ENCODE data around the gene CWC25. TPM values are rescaled to one million over a fixed set of nuclear protein-coding genes. Genes with fewer than 3 reads are reported as not detected.
A peak's percentile ranks its signal among the peaks of the same experiment; 100 is the strongest.

CWC25 gene
- total and polyA plus RNA-seq, 2 of the 13 experiments (the other 11 are each of a cell fraction or from before 2014, with no cell fraction given), result 15.6 to 22.7 TPM

- no peak for TF ChIP-seq TOPORS (CRISPR knock-in tag; IDR thresholded peaks at IDR 0.05)
- no peak for TF ChIP-seq ZNF784 (CRISPR knock-in tag; IDR thresholded peaks at IDR 0.05; ENCODE audit: borderline replicate concordance)
- TF ChIP-seq ZNF256 (CRISPR knock-in tag; conservative IDR thresholded peaks at IDR 0.05), result no peak
- TF ChIP-seq HMGA1 (CRISPR knock-in tag; conservative IDR thresholded peaks at IDR 0.05), result no peak
- no peak for TF ChIP-seq EED (CRISPR knock-in tag; IDR thresholded peaks at IDR 0.05)
- no peak for TF ChIP-seq MEIS1 (CRISPR knock-in tag; IDR thresholded peaks at IDR 0.05; ENCODE audit: borderline replicate concordance)
- TF ChIP-seq ZBTB49 (CRISPR knock-in tag; IDR thresholded peaks at IDR 0.05; ENCODE audit: borderline replicate concordance), result no peak
- no peak for TF ChIP-seq TEAD2 (CRISPR knock-in tag; IDR thresholded peaks at IDR 0.05)
- TF ChIP-seq MAFG (CRISPR knock-in tag; IDR thresholded peaks at IDR 0.05), result peak; percentile 80
- TF ChIP-seq ZNF124 (CRISPR knock-in tag; IDR thresholded peaks at IDR 0.05), result no peak
- TF ChIP-seq ZNF720 (CRISPR knock-in tag; IDR thresholded peaks at IDR 0.05), result no peak
- no peak for TF ChIP-seq CC2D1A (CRISPR knock-in tag; IDR thresholded peaks at IDR 0.05)
- TF ChIP-seq ZNF703 (CRISPR knock-in tag; IDR thresholded peaks at IDR 0.05; ENCODE audit: borderline replicate concordance), result no peak
- no peak for TF ChIP-seq GLMP (CRISPR knock-in tag; IDR thresholded peaks at IDR 0.05; ENCODE audit: borderline replicate concordance)
- TF ChIP-seq HOMEZ (CRISPR knock-in tag; IDR thresholded peaks at IDR 0.05; ENCODE audit: low read depth), result 0 out of 2 replicates have a peak, but pooled peaks have one; percentile 10
- peak; percentile 58 for TF ChIP-seq PHF5A (CRISPR knock-in tag; IDR thresholded peaks at IDR 0.05; ENCODE audit: low read depth, unreplicated experiment)
- TF ChIP-seq ZBTB38 (CRISPR knock-in tag; IDR thresholded peaks at IDR 0.05), result no peak
- TF ChIP-seq ZNF235 (CRISPR knock-in tag; IDR thresholded peaks at IDR 0.05; ENCODE audit: borderline replicate concordance), result no peak
- TF ChIP-seq CENPX (CRISPR knock-in tag; IDR thresholded peaks at IDR 0.05), result no peak
- no peak for TF ChIP-seq HOXD1 (CRISPR knock-in tag; IDR thresholded peaks at IDR 0.05)
Observed at GRCh38 chr17:38867179-38867967, 42.3 kb upstream of the CWC25 start (continued).

All from HepG2 (cell line).